OCI-LY7 (cell line): ENCODE measurements around the gene SLC9A2.

ENCODE experiments used
- CTCF ChIP-seq: fragments of 200-600 bp; sonication (generic); conservative IDR thresholded peaks from 2 replicates; pipeline ENCODE4 v1.5.1; 2014; ENCODE audit warnings: mild to moderate bottlenecking, antibody characterized with exemption, low read length, moderate library complexity, mixed read lengths
- EZH2phosphoT487 ChIP-seq: fragments of 200-600 bp; sonication (generic); IDR thresholded peaks from 2 replicates; pipeline ENCODE4 v1.6.1; 2018; ENCODE audit warnings: low read depth, borderline replicate concordance, mild to moderate bottlenecking, mixed run types, antibody characterized with exemption, low read length, moderate library complexity, mixed read lengths

DNA sequence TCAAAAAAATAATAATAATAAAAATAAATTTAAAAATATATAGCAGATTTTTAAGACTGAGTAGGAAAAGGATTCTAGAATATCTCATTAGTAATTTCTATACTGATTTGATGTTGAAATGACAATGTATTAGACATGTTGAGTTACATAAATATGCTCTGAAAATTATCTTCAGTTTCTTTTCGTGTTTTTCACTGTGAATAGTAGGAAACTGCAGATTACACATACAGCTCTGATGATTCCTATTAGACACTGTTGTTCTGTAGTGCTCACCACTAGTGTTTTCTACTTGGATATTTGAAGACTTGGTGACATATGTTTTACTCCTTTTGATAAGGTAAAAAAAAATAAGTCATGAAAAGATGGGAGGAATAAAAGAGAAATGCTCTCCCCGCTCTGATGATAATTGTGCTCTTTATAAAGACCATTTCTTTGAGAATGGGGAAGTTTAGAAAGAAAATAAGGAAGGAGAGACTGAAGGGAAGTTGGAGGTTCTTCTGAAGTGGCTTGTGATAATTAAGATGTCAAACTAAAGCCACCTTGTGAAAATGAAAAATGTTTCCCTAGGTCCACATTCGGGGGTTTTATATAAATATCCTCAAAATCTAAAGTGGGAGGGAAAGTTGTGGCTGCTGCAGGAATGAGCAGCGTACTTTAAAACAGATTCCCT lies 52.9 kb downstream of the SLC9A2 start:
- no peak for TF ChIP-seq CTCF
- no peak for TF ChIP-seq EZH2phosphoT487
